Measurements from ENCODE around the gene TPST2. TPM values are rescaled to one million over a fixed set of nuclear protein-coding genes. Genes with fewer than 3 reads are reported as not detected.

The TPST2 gene
- total RNA-seq, 4 donors from 2014 or later: 32.3 to 110 (median 65.4) TPM

- in situ Hi-C loops (cut with MboI; ENCODE audit: low sequenced_read_pairs in 4 of 4): loop anchor here in 3 of 4 donors (10.0 kb wide), 2 partner anchors 87 to 97 kb away; partner anchors contain the start of genes HPS4 (in 2 of the 3) and SRRD (in 2 of the 3)
- Histone ChIP-seq H3K27ac (no peak overlapping the region), H3K4me3 (no peak overlapping the region), H3K4me1 (peaks cover 23 to 27% of the 10 kb centered on the region in 2 donors), H3K9me3 (no peaks in the 10 kb centered on the region), H3K27me3 (no peaks in the 10 kb centered on the region), H3K36me3 (peaks cover 0 to 13% of the 10 kb centered on the region in 2 donors)
- ATAC-seq: no peak
- DNase-seq: no peak
- intact Hi-C loops (cut with DNase I; ENCODE audit: low total_unique reads): no loop called here
- no peak for TF ChIP-seq CTCF (IDR thresholded peaks at IDR 0.05 in 4 of 5, conservative IDR thresholded peaks at IDR 0.05 in 1 of 5)
- no peak for TF ChIP-seq POLR2A (IDR thresholded peaks at IDR 0.05)
Observed at GRCh38 chr22:26581633-26582168, 8.2 kb downstream of the TPST2 start.

GRCh38 chr22:26581026-26581425 lies 8.9 kb downstream of the TPST2 start:
- Histone ChIP-seq H3K9me3 (no peaks in the 10 kb centered on the region), H3K4me3 (no peak overlapping the region), H3K27ac (no peak overlapping the region), H3K27me3 (no peaks in the 10 kb centered on the region), H3K4me1 (peaks cover 29 to 34% of the 10 kb centered on the region in 2 donors), H3K36me3 (peaks cover 0 to 13% of the 10 kb centered on the region in 2 donors)
- DNase-seq (no peak), ATAC-seq (no peak)
- in situ Hi-C loops (cut with MboI; ENCODE audit: low sequenced_read_pairs in 4 of 4): loop anchor here in 3 of 4 donors (10.0 kb wide), 2 partner anchors 86 to 96 kb away; partner anchors contain the start of genes HPS4 (in 2 of the 3) and SRRD (in 2 of the 3)
- no peak for TF ChIP-seq POLR2A (IDR thresholded peaks at IDR 0.05)
- TF ChIP-seq CTCF (IDR thresholded peaks at IDR 0.05 in 4 of 5, conservative IDR thresholded peaks at IDR 0.05 in 1 of 5): no peak
- intact Hi-C loops (cut with DNase I; ENCODE audit: low total_unique reads): no loop called here

- no peak overlapping the region for H3K4me3 ChIP-seq
- DNase-seq (no peak), ATAC-seq (no peak)
- H3K27me3 ChIP-seq: no peaks in the 10 kb centered on the region
- H3K27ac ChIP-seq: no peak overlapping the region
- no peak for TF ChIP-seq CTCF (IDR thresholded peaks at IDR 0.05 in 4 of 5, conservative IDR thresholded peaks at IDR 0.05 in 1 of 5)
- no peak for TF ChIP-seq POLR2A (IDR thresholded peaks at IDR 0.05)
- peaks cover 0 to 13% of the 10 kb centered on the region in 2 donors for H3K36me3 ChIP-seq
- H3K4me1 ChIP-seq: peaks cover 34% of the 10 kb centered on the region in 2 donors
- intact Hi-C loops (cut with DNase I; ENCODE audit: low total_unique reads): no loop called here
- H3K9me3 ChIP-seq: no peaks in the 10 kb centered on the region
- in situ Hi-C loops (cut with MboI; ENCODE audit: low sequenced_read_pairs in 4 of 4): loop anchor here in 3 of 4 donors (10.0 kb wide), 2 partner anchors 86 to 96 kb away; partner anchors contain the start of genes HPS4 (in 2 of the 3) and SRRD (in 2 of the 3)
Observed at GRCh38 chr22:26580240-26580962, 9.5 kb downstream of the TPST2 start.

GRCh38 chr22:26579331-26579886 lies 10.5 kb downstream of the TPST2 start:
- Histone ChIP-seq H3K9me3 (no peaks in the 10 kb centered on the region), H3K36me3 (peaks cover 0 to 13% of the 10 kb centered on the region in 2 donors), H3K4me1 (peaks cover 27 to 30% of the 10 kb centered on the region in 2 donors), H3K27ac (no peak overlapping the region), H3K4me3 (no peak overlapping the region), H3K27me3 (no peaks in the 10 kb centered on the region)
- ATAC-seq (no peak), DNase-seq (no peak)
- intact Hi-C loops (cut with DNase I; ENCODE audit: low total_unique reads): no loop called here
- TF ChIP-seq POLR2A (IDR thresholded peaks at IDR 0.05) (no peak), CTCF (IDR thresholded peaks at IDR 0.05 in 4 of 5, conservative IDR thresholded peaks at IDR 0.05 in 1 of 5) (no peak)
- in situ Hi-C loops (cut with MboI; ENCODE audit: low sequenced_read_pairs in 4 of 4): no loop called here
